A549 (cell line): ENCODE results near the gene TBC1D16. TPM values are rescaled to one million over a fixed set of nuclear protein-coding genes. Genes with fewer than 3 reads are reported as not detected.

Experiments used
- ATAC-seq, 2 experiments: fragments of 200-7000 bp in 1 of 2; fragments of >200 bp in 1 of 2; cut with Nextera tagmentation in 1 of 2; cut with Tn5 transposase in 1 of 2; 3 replicates each; pipeline versions ENCODE4 v1.8.0 to v1.9.1; 2018 to 2020; ENCODE audit warnings: mild to moderate bottlenecking in 1 of 2, moderate library complexity in 1 of 2
- CTCF ChIA-PET: fragments of 300-600 bp; sonication (Branson Sonifier 250); formaldehyde crosslinking; extraction: SDS; loops from one replicate; lab custom pipeline; 2021; ENCODE audit warnings: antibody characterized with exemption, inconsistent platforms; lab: Yijun Ruan, JAX
- POLR2A ChIA-PET: fragments of 350-600 bp; formaldehyde crosslinking; extraction: SDS; loops from one replicate; lab custom pipeline; 2021; ENCODE audit warnings: antibody characterized with exemption, inconsistent platforms; lab: Yijun Ruan, JAX
- DNase-seq, 2 experiments: peaks; one replicate each; pipeline versions ENCODE4 v3.0.0 to v3.0.0-alpha.2; 2011 to 2016; ENCODE audit warnings: low read depth in 1 of 2, low spot score in 1 of 2
- FAIRE-seq: peaks from 2 replicates; lab custom pipeline; 2011; peaks lifted over from hg19 to GRCh38; lab: Jason Lieb, UNC
- H3K27ac ChIP-seq, 2 experiments: fragments of >200 bp; sonication (Bioruptor Twin); formaldehyde crosslinking; 3 replicates each; pipeline ENCODE4 v1.5.1; 2016 to 2017
- H3K4me1 ChIP-seq: fragments of >200 bp; sonication (Bioruptor Twin); formaldehyde crosslinking; 3 replicates; pipeline ENCODE4 v1.6.1; 2016
- H3K4me2 ChIP-seq: fragments of >200 bp; sonication (Bioruptor Twin); formaldehyde crosslinking; 3 replicates; pipeline ENCODE4 v1.6.1; 2016
- H3K4me3 ChIP-seq: fragments of >200 bp; sonication (Bioruptor Twin); formaldehyde crosslinking; 3 replicates; pipeline ENCODE4 v1.5.1; 2016
- H3K9me3 ChIP-seq: fragments of >200 bp; sonication (Bioruptor Twin); formaldehyde crosslinking; 3 replicates; pipeline ENCODE4 v1.6.1; 2016
- BHLHE40 ChIP-seq: IDR thresholded peaks from 2 replicates; pipeline ENCODE4 v1.6.1; 2012; ENCODE audit warnings: low read depth, low read length, inconsistent platforms
- CBX8 ChIP-seq: fragments of 200-600 bp; sonication (generic); IDR thresholded peaks from 2 replicates; pipeline ENCODE4 v1.6.1; 2016
- CEBPB ChIP-seq, 2 experiments: fragments of >200 bp in 1 of 2; sonication (Bioruptor Twin) in 1 of 2; formaldehyde crosslinking in 1 of 2; IDR thresholded peaks; 2 replicates each; pipeline ENCODE4 v1.6.1; 2012 to 2016
- CTCF ChIP-seq: fragments of >200 bp; sonication (Bioruptor Twin); formaldehyde crosslinking; IDR thresholded peaks from 3 replicates; pipeline ENCODE4 v1.5.1; 2016
- EHF ChIP-seq: fragments of 250-450 bp; sonication (Bioruptor Pico); IDR thresholded peaks from 2 replicates; pipeline ENCODE4 v1.5.0; 2020; ENCODE audit warnings: mild to moderate bottlenecking
- EP300 ChIP-seq, 2 experiments: fragments of >200 bp; sonication (Bioruptor Twin); formaldehyde crosslinking; IDR thresholded peaks; 2 replicates in 1 of 2; 3 replicates in 1 of 2; pipeline ENCODE4 v1.6.1; 2016 to 2017
- FOXS1 ChIP-seq: fragments of 250-450 bp; sonication (Bioruptor Pico); IDR thresholded peaks from 2 replicates; pipeline ENCODE4 v1.5.0; 2020; ENCODE audit warnings: mild to moderate bottlenecking, moderate library complexity
- HEYL ChIP-seq: fragments of 250-450 bp; sonication (Bioruptor Pico); IDR thresholded peaks from 2 replicates; pipeline ENCODE4 v1.8.0; 2021; ENCODE audit warnings: mild to moderate bottlenecking, moderate library complexity
- HMGXB4 ChIP-seq: fragments of 250-450 bp; sonication (Bioruptor Pico); IDR thresholded peaks from 2 replicates; pipeline ENCODE4 v1.5.0; 2021; ENCODE audit warnings: mild to moderate bottlenecking, moderate library complexity, borderline replicate concordance
- JUNB ChIP-seq: fragments of >200 bp; sonication (Bioruptor Twin); formaldehyde crosslinking; IDR thresholded peaks from 2 replicates; pipeline ENCODE4 v1.6.1; 2016
- MAFK ChIP-seq: fragments of 450-650 bp; IDR thresholded peaks from 2 replicates; pipeline ENCODE4 v1.6.1; 2014; ENCODE audit not compliant: partially characterized antibody
- MAZ ChIP-seq: fragments of 150-350 bp; IDR thresholded peaks from 2 replicates; pipeline ENCODE4 v1.6.1; 2014; ENCODE audit warnings: antibody characterized with exemption, low read depth, low read length, borderline replicate concordance
- NFE2L2 ChIP-seq: fragments of 150-350 bp; conservative IDR thresholded peaks from 2 replicates; pipeline ENCODE4 v1.6.1; 2014; ENCODE audit warnings: low read length
- RAD21 ChIP-seq, 2 experiments: fragments of >200 bp in 1 of 2; sonication (Bioruptor Twin) in 1 of 2; formaldehyde crosslinking in 1 of 2; IDR thresholded peaks in 1 of 2; conservative IDR thresholded peaks in 1 of 2; 2 replicates in 1 of 2; 3 replicates in 1 of 2; pipeline ENCODE4 v1.6.1; 2012 to 2018; ENCODE audit warnings: inconsistent platforms in 1 of 2
- RFX5 ChIP-seq: fragments of 450-650 bp; IDR thresholded peaks from 2 replicates; pipeline ENCODE4 v1.7.1; 2014; ENCODE audit warnings: antibody characterized with exemption, mild to moderate bottlenecking, moderate library complexity
- SREBF2 ChIP-seq: fragments of 450-650 bp; IDR thresholded peaks from 2 replicates; pipeline ENCODE4 v1.6.1; 2014; ENCODE audit warnings: mild to moderate bottlenecking, moderate library complexity
- TFCP2L1 ChIP-seq: fragments of 250-450 bp; sonication (Bioruptor Pico); IDR thresholded peaks from 2 replicates; pipeline ENCODE4 v1.5.0; 2021; ENCODE audit warnings: mild to moderate bottlenecking
- ZNF302 ChIP-seq: fragments of 250-450 bp; sonication (Bioruptor Pico); IDR thresholded peaks from 2 replicates; pipeline ENCODE4 v1.9.0; 2021; ENCODE audit warnings: inconsistent platforms, mild to moderate bottlenecking, moderate library complexity
- ZSCAN20 ChIP-seq: fragments of 250-450 bp; sonication (Bioruptor Pico); IDR thresholded peaks from 2 replicates; pipeline ENCODE4 v1.8.0; 2022; ENCODE audit warnings: mild to moderate bottlenecking, moderate library complexity
- WGBS: methylation state at CpG from one replicate; pipeline ENCODE4 v1.1.6; 2017; ENCODE audit errors: missing lambda C conversion rate; 5-methylcytosine and 5-hydroxymethylcytosine counted together
- polyA plus RNA-seq, 4 experiments: library from polyadenylated mRNA; depleted of rRNA in 3 of 4; stranded (reverse); fragments of >200 nt; fragmentation: RNase III in 1 of 4; extraction: RNeasy Plus Mini Kit Qiagen cat#74134 plus additional on column Dnase treatment in 1 of 4; gene quantifications; 2 replicates in 3 of 4; 3 replicates in 1 of 4; pipeline ENCODE4 v1.2.3, GENCODE V29; 2011 to 2017
- TF ChIP-seq, protein P1 (sequence below): fragments of 450-650 bp; IDR thresholded peaks from 2 replicates; pipeline ENCODE4 v1.6.1; 2014; ENCODE audit warnings: antibody characterized with exemption

The TBC1D16 gene
- polyA plus RNA-seq, 2 of the 4 experiments (the other 2 are of a cell fraction) = 8.9 to 12.5 TPM

DNA sequence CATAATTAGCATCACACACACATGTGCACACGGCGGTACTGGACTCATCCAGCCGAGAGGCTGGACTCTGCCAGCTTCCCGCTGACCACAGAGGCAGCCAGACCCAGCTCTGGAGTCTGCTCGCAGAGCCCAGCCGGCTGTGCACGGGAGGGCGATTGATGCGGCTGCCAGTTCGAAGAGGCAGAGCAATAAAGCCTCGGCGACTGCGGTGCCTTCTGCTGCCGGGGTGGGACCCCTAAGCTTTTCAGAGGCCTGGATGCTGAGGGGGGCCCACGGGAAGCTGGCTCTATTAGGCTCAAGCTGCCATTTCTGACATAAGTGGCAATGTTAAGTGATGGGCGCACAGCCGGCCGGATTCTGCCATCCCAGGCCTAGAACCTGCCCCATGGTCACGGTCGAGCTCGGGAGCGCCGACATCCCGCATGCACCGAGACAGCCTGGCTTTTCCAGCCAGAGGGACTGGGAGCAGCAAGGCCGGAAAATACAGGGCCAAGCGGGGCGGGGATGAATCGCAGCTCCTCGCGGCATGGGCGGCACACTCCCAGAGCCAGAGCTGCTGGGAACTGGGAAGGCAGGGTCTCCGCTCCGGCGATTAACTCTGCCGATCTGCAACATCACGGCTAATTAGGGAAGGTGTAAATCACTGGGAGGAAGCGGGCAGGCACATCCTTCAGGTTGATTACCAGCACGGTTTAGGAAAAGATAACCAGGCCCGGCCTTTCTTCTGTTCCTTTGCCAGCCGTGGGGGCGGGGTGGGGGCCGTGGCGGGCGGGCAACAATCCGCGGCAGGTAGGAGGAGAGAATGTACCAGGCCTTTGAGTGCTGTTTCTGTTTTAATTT lies 57.7 kb downstream of the TBC1D16 start:
- FAIRE-seq (no peak), ATAC-seq (no peak), DNase-seq (no peak)
- 94% methylated on average over 47 of the region's 47 CpGs for WGBS
- Histone ChIP-seq H3K4me1 (no peaks in the 10 kb centered on the region), H3K4me3 (no peak overlapping the region), H3K9me3 (no peaks in the 10 kb centered on the region), H3K4me2 (no peak overlapping the region), H3K27ac (no peak overlapping the region)
- CTCF ChIA-PET = interaction anchor here (0.6 to 5.3 kb wide), 16 partner anchors 8 to 188 kb away, joined by 3 to 40 read pairs (median 3); partner anchors contain the start of genes CBX4 and GAA
- POLR2A ChIA-PET = no interaction called here
- no peak for TF ChIP-seq HMGXB4 (CRISPR knock-in tag)
- no peak for TF ChIP-seq ZSCAN20 (CRISPR knock-in tag)

GRCh38 chr17:79977161-79977631 lies 58.5 kb downstream of the TBC1D16 start:
- POLR2A ChIA-PET = no interaction called here
- H3K9me3 ChIP-seq = no peaks in the 10 kb centered on the region
- CTCF ChIA-PET = interaction anchor here (0.8 to 5.3 kb wide), 13 partner anchors 8 to 235 kb away, joined by 3 to 40 read pairs (median 3); partner anchors contain the start of gene GAA
- FAIRE-seq = no peak
- WGBS = 91% methylated on average over 17 of the region's 18 CpGs
- no peak for DNase-seq
- H3K4me3 ChIP-seq = no peak overlapping the region
- no peaks in the 10 kb centered on the region for H3K4me1 ChIP-seq
- H3K4me2 ChIP-seq = no peak overlapping the region
- TF ChIP-seq CTCF = no peak
- TF ChIP-seq SREBF2 = no peak
- TF ChIP-seq FOXS1 = no peak
- no peak for TF ChIP-seq ZNF302 (CRISPR knock-in tag)
- no peak for TF ChIP-seq NFE2L2
- no peak for TF ChIP-seq RFX5
- no peak for TF ChIP-seq RAD21 (conservative IDR thresholded peaks at IDR 0.05 in 1 of 2, IDR thresholded peaks at IDR 0.05 in 1 of 2)
- TF ChIP-seq MAZ = no peak
- no peak for TF ChIP-seq EHF (CRISPR knock-in tag)
- TF ChIP-seq CBX8 = no peak
- TF ChIP-seq MAFK = no peak
- no peak for TF ChIP-seq BHLHE40
- ATAC-seq = no peak
- no peak overlapping the region for H3K27ac ChIP-seq

- ATAC-seq = no peak
- no peak for DNase-seq
- TF ChIP-seq CEBPB (IDR thresholded peaks at IDR 0.05) (no peak), JUNB (no peak), HEYL (CRISPR knock-in tag) (no peak), EP300 (IDR thresholded peaks at IDR 0.05) (no peak), TFCP2L1 (CRISPR knock-in tag) (no peak), ZSCAN20 (CRISPR knock-in tag) (no peak), HMGXB4 (CRISPR knock-in tag) (no peak)
- TF ChIP-seq, protein P1, sequence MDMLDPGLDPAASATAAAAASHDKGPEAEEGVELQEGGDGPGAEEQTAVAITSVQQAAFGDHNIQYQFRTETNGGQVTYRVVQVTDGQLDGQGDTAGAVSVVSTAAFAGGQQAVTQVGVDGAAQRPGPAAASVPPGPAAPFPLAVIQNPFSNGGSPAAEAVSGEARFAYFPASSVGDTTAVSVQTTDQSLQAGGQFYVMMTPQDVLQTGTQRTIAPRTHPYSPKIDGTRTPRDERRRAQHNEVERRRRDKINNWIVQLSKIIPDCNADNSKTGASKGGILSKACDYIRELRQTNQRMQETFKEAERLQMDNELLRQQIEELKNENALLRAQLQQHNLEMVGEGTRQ = no peak
- WGBS = 91% methylated on average over 14 of the region's 14 CpGs
- FAIRE-seq = no peak
- ChIA-PET CTCF (interaction anchor here (0.7 to 5.3 kb wide), 13 partner anchors 9 to 235 kb away, joined by 3 to 40 read pairs (median 5); partner anchors contain the start of gene GAA), POLR2A (no interaction called here)
- no peaks in the 10 kb centered on the region for H3K9me3 ChIP-seq
- H3K4me1 ChIP-seq = no peaks in the 10 kb centered on the region
- no peak overlapping the region for H3K4me3 ChIP-seq
- H3K27ac ChIP-seq = no peak overlapping the region
- no peak overlapping the region for H3K4me2 ChIP-seq
These were observed 59.2 kb downstream of the TBC1D16 start for GRCh38 chr17:79976451-79976850.
